ENCODE measurements around the gene ARSB. TPM values are rescaled to one million over a fixed set of nuclear protein-coding genes. Genes with fewer than 3 reads are reported as not detected.

The ARSB gene
- total and polyA plus RNA-seq, 10 of the 15 experiments (the other 5 are each of a cell fraction or from before 2014, with no cell fraction given): 1.2 to 8.2 (median 6.1) TPM

- Histone ChIP-seq H3K27ac (ENCODE audit: control insufficient read depth, insufficient read depth) (no peak overlapping the region), H3K4me3 (no peak overlapping the region), H4K20me1 (ENCODE audit: control insufficient read depth, insufficient read depth) (no peaks in the 10 kb centered on the region), H3K4me1 (ENCODE audit: control insufficient read depth, insufficient read depth, low read length) (no peaks in the 10 kb centered on the region), H3K36me3 (ENCODE audit: control insufficient read depth in 2 of 2, insufficient read depth in 2 of 2, low read length in 1 of 2) (no peaks in the 10 kb centered on the region), H3K27me3 (replicated peaks in 1 of 2; ENCODE audit: control insufficient read depth in 2 of 2, insufficient read depth in 2 of 2, low read length in 1 of 2) (no peaks in the 10 kb centered on the region), H2AFZ (ENCODE audit: control insufficient read depth, low read depth, low read length) (no peak overlapping the region), H3K9ac (ENCODE audit: control insufficient read depth, insufficient read depth, low read length) (no peak overlapping the region), H3K9me3 (replicated peaks; ENCODE audit: control insufficient read depth, insufficient read depth, low read length) (no peaks in the 10 kb centered on the region), H3K4me2 (ENCODE audit: control insufficient read depth, insufficient read depth) (no peak overlapping the region), H3K79me2 (ENCODE audit: control insufficient read depth, insufficient read depth, low read length) (no peaks in the 10 kb centered on the region)
- POLR2A ChIA-PET: interaction anchor here (2.3 kb wide), 1 partner anchor 11 kb away, joined by 9 read pairs; no protein-coding TSS in a partner anchor
- CTCF ChIA-PET: interaction anchor here (1.0 to 2.1 kb wide), 5 partner anchors 8 to 153 kb away, joined by 3 to 9 read pairs (median 3); no protein-coding TSS in a partner anchor
- SMC1A ChIA-PET (ENCODE audit: uncharacterized antibody, unreplicated experiment): interaction anchor here (0.8 to 6.5 kb wide), 7 partner anchors 8 to 101 kb away, joined by 3 to 43 read pairs (median 7); no protein-coding TSS in a partner anchor
- TF ChIP-seq FOXK2 (IDR thresholded peaks at IDR 0.05): no peak
- TF ChIP-seq HCFC1 (IDR thresholded peaks at IDR 0.05; ENCODE audit: low read length): no peak
- no peak for TF ChIP-seq MEF2A (IDR thresholded peaks at IDR 0.05; ENCODE audit: insufficient read depth, low read depth, low read length)
- no peak for TF ChIP-seq PRDM15 (CRISPR knock-in tag; IDR thresholded peaks at IDR 0.05)
- no peak for TF ChIP-seq MYC (IDR thresholded peaks at IDR 0.05; ENCODE audit: insufficient read depth, insufficient read length, insufficient replicate concordance, low read length, severe bottlenecking)
- TF ChIP-seq, protein P1, sequence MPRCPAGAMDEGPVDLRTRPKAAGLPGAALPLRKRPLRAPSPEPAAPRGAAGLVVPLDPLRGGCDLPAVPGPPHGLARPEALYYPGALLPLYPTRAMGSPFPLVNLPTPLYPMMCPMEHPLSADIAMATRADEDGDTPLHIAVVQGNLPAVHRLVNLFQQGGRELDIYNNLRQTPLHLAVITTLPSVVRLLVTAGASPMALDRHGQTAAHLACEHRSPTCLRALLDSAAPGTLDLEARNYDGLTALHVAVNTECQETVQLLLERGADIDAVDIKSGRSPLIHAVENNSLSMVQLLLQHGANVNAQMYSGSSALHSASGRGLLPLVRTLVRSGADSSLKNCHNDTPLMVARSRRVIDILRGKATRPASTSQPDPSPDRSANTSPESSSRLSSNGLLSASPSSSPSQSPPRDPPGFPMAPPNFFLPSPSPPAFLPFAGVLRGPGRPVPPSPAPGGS (IDR thresholded peaks at IDR 0.05; ENCODE audit: borderline replicate concordance, insufficient read depth, low read depth, low read length, poor library complexity, severe bottlenecking): no peak
- TF ChIP-seq FOXM1 (IDR thresholded peaks at IDR 0.05; ENCODE audit: low read depth, low read length): no peak
- in situ Hi-C loops (cut with MboI): no loop called here
- no TSS peak for BruUV-seq (replicated peaks)
- RAD21 ChIA-PET (ENCODE audit: unreplicated experiment): interaction anchor here (1.1 to 1.8 kb wide), 3 partner anchors 10 to 14 kb away, joined by 3 to 12 read pairs (median 4); no protein-coding TSS in a partner anchor
- intact Hi-C loops (cut with micrococcal nuclease; ENCODE audit: unreplicated experiment): no loop called here
- no peak for DNase-seq (ENCODE audit: low read depth, low spot score)
- FAIRE-seq: no peak
- ATAC-seq: no peak
- WGBS (ENCODE audit: insufficient coverage, insufficient replicate concordance, low lambda C conversion rate, missing lambda C conversion rate): 68% methylated on average over 10 of the region's 10 CpGs
These were observed 238.1 kb downstream of the ARSB start for GRCh38 chr5:78747055-78747454.

Data from GM12878 (cell line).